Lung (tissue), 12 donors: ENCODE measurements around the gene GADD45A. TPM values are rescaled to one million over a fixed set of nuclear protein-coding genes. Genes with fewer than 3 reads are reported as not detected.

Source experiments
- ATAC-seq: fragments of 200-7000 bp; cut with Tn5 transposase; one replicate; pipeline ENCODE4 v1.9.1; 2020; ENCODE audit warnings: moderate number of reproducible peaks; ENCODE audit not compliant: insufficient read depth, low FRiP score
- DNase-seq, 3 donors: peaks; one replicate each; pipeline ENCODE4 v3.0.0-alpha.2; 2013 to 2017
- H3K27ac ChIP-seq, 2 donors: one replicate each; pipeline ENCODE4 v1.5.1; 2013; ENCODE audit warnings: mild to moderate bottlenecking in 2 of 2, moderate library complexity in 2 of 2, control low read depth in 1 of 2, inconsistent platforms in 1 of 2, low read depth in 1 of 2, low read length in 1 of 2
- H3K27me3 ChIP-seq, 3 donors: one replicate each; pipeline ENCODE4 v1.5.1; 2013; ENCODE audit warnings: low read length in 2 of 3; ENCODE audit not compliant: control insufficient read depth in 3 of 3, insufficient read depth in 3 of 3
- H3K36me3 ChIP-seq, 4 donors: one replicate each; pipeline ENCODE4 v1.5.1; 2013; ENCODE audit warnings: low read length in 4 of 4, mild to moderate bottlenecking in 1 of 4, moderate library complexity in 1 of 4; ENCODE audit not compliant: control insufficient read depth in 4 of 4, insufficient read depth in 4 of 4
- H3K4me1 ChIP-seq, 5 donors: one replicate each; pipeline ENCODE4 v1.5.1; 2013; ENCODE audit warnings: low read length in 5 of 5, mild to moderate bottlenecking in 2 of 5, moderate library complexity in 1 of 5; ENCODE audit not compliant: control insufficient read depth in 5 of 5, insufficient read depth in 5 of 5
- H3K4me3 ChIP-seq: one replicate; pipeline ENCODE4 v1.5.1; 2013; ENCODE audit warnings: mild to moderate bottlenecking, control low read depth, moderate library complexity
- H3K9ac ChIP-seq, 2 donors: one replicate each; pipeline ENCODE4 v1.5.1; 2013; ENCODE audit warnings: low read length in 2 of 2, control low read depth in 1 of 2; ENCODE audit not compliant: insufficient read depth in 1 of 2
- H3K9me3 ChIP-seq, 4 donors: one replicate each; pipeline ENCODE4 v1.5.1; 2013; ENCODE audit warnings: low read length in 3 of 4, mild to moderate bottlenecking in 1 of 4, moderate library complexity in 1 of 4; ENCODE audit not compliant: control insufficient read depth in 4 of 4, insufficient read depth in 3 of 4
- WGBS, 2 donors: extraction: QIAGEN DNeasy Blood & Tissue Kit; methylation state at CpG; one replicate each; pipeline ENCODE4 v1.1.7; 2013; 5-methylcytosine and 5-hydroxymethylcytosine counted together
- polyA plus RNA-seq, 2 donors: library from polyadenylated mRNA; stranded (reverse); fragments of 200-250 nt; gene quantifications; one replicate each; pipeline ENCODE4 v1.2.1, GENCODE V29; 2013
- total RNA-seq, 2 donors: library from RNA; depleted of rRNA in 1 of 2; stranded (reverse); fragments of >200 nt in 1 of 2; gene quantifications; one replicate each; pipeline ENCODE4 v1.2.1, GENCODE V29; 2014 to 2021
- TF ChIP-seq, protein P1 (sequence below): IDR thresholded peaks from 2 replicates; pipeline ENCODE4 v1.5.1; 2012; ENCODE audit warnings: mild to moderate bottlenecking; ENCODE audit errors: control extremely low read depth, extremely low read depth
- donor health status: control.
- donor health status: control.
- donor health status: Bipolar disorder and iron deficiency.
- donor health status: healthy.
- donor health status: DM: yes; HTN: yes; CAD: no.

The GADD45A gene
- total and polyA plus RNA-seq, 4 donors: 12.9 to 52.0 (median 35.2) TPM

- H3K4me3 ChIP-seq: no peak overlapping the region
- no peak overlapping the region for H3K27ac ChIP-seq
- no peak for ATAC-seq
- peak; percentile 52 to 78 (median 73) for DNase-seq
- H3K36me3 ChIP-seq: peaks cover 4 to 13% (median 6%) of the 10 kb centered on the region in 4 donors
- no peak overlapping the region for H3K9ac ChIP-seq
- TF ChIP-seq, protein P1, sequence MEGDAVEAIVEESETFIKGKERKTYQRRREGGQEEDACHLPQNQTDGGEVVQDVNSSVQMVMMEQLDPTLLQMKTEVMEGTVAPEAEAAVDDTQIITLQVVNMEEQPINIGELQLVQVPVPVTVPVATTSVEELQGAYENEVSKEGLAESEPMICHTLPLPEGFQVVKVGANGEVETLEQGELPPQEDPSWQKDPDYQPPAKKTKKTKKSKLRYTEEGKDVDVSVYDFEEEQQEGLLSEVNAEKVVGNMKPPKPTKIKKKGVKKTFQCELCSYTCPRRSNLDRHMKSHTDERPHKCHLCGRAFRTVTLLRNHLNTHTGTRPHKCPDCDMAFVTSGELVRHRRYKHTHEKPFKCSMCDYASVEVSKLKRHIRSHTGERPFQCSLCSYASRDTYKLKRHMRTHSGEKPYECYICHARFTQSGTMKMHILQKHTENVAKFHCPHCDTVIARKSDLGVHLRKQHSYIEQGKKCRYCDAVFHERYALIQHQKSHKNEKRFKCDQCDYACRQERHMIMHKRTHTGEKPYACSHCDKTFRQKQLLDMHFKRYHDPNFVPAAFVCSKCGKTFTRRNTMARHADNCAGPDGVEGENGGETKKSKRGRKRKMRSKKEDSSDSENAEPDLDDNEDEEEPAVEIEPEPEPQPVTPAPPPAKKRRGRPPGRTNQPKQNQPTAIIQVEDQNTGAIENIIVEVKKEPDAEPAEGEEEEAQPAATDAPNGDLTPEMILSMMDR: no peak
- peaks cover 0 to 12% (median 0%) of the 10 kb centered on the region in 5 donors for H3K4me1 ChIP-seq
- H3K9me3 ChIP-seq: no peaks in the 10 kb centered on the region
- H3K27me3 ChIP-seq: no peaks in the 10 kb centered on the region
- 75 to 88% methylated on average over 10 of the region's 10 CpGs for WGBS, 2 donors
Measured at GRCh38 chr1:67705735-67706453, 20.9 kb downstream of the GADD45A start.

- WGBS, 2 donors: 94 to 97% methylated on average over 8 of the region's 8 CpGs
- H3K27me3 ChIP-seq: no peaks in the 10 kb centered on the region
- no peak overlapping the region for H3K4me3 ChIP-seq
- TF ChIP-seq, protein P1: no peak
- H3K9me3 ChIP-seq: no peaks in the 10 kb centered on the region
- no peak overlapping the region for H3K27ac ChIP-seq
- peaks cover 4 to 13% (median 4%) of the 10 kb centered on the region in 4 donors for H3K36me3 ChIP-seq
- DNase-seq: no peak
- H3K9ac ChIP-seq: no peak overlapping the region
- ATAC-seq: no peak
- peaks cover 0 to 12% (median 0%) of the 10 kb centered on the region in 5 donors for H3K4me1 ChIP-seq
Measured at GRCh38 chr1:67708606-67709005, 23.6 kb downstream of the GADD45A start.

- TF ChIP-seq, protein P1: no peak
- Histone ChIP-seq H3K9me3 (no peaks in the 10 kb centered on the region), H3K27me3 (no peaks in the 10 kb centered on the region), H3K27ac (no peak overlapping the region), H3K36me3 (peaks cover 1 to 5% (median 3%) of the 10 kb centered on the region in 4 donors), H3K9ac (no peak overlapping the region), H3K4me3 (no peak overlapping the region), H3K4me1 (peaks cover 0 to 15% (median 2%) of the 10 kb centered on the region in 5 donors)
- DNase-seq (no peak), ATAC-seq (no peak)
- WGBS, 2 donors: 67 to 85% methylated on average over 5 of the region's 5 CpGs
Measured at GRCh38 chr1:67710417-67710816, 25.4 kb downstream of the GADD45A start.
